Transverse colon (tissue), 4 donors: ENCODE results near the gene KCNIP3. TPM values are rescaled to one million over a fixed set of nuclear protein-coding genes. Genes with fewer than 3 reads are reported as not detected.
A peak's percentile ranks its signal among the peaks of the same experiment; 100 is the strongest.

Experiments used
- DNase-seq: peaks from one replicate; pipeline ENCODE4 v3.0.0-alpha.2; 2019
- H3K27ac ChIP-seq, 4 donors: fragments of 200-600 bp; sonication (generic); 2 replicates each; pipeline ENCODE4 v1.5.1; 2016 to 2018; ENCODE audit warnings: inconsistent platforms in 4 of 4
- H3K27me3 ChIP-seq: fragments of 200-600 bp; sonication (generic); 2 replicates; pipeline ENCODE4 v1.5.1; 2017; ENCODE audit warnings: inconsistent platforms
- H3K36me3 ChIP-seq, 4 donors: fragments of 200-600 bp; sonication (generic); 2 replicates each; pipeline ENCODE4 v1.5.1; 2017 to 2019; ENCODE audit warnings: inconsistent platforms in 4 of 4
- H3K4me1 ChIP-seq, 4 donors: fragments of 200-600 bp; sonication (generic); 2 replicates each; pipeline ENCODE4 v1.5.1; 2017 to 2020; ENCODE audit warnings: inconsistent platforms in 4 of 4
- H3K4me3 ChIP-seq, 4 donors: fragments of 200-600 bp; sonication (generic); 1 replicate in 1 of 4; 2 replicates in 3 of 4; pipeline versions ENCODE4 v1.5.1 to v1.6.1; 2017 to 2019; ENCODE audit warnings: inconsistent platforms in 4 of 4
- H3K9me3 ChIP-seq, 2 donors: fragments of 200-600 bp; sonication (generic); 2 replicates each; pipeline ENCODE4 v1.5.1; 2017 to 2019; ENCODE audit warnings: inconsistent platforms in 2 of 2
- CTCF ChIP-seq, 5 experiments: fragments of 200-600 bp in 3 of 5; fragments of 450-650 bp in 2 of 5; sonication (generic) in 3 of 5; IDR thresholded peaks; 1 replicate in 2 of 5; 2 replicates in 3 of 5; pipeline ENCODE4 v1.5.1; 2016 to 2017; ENCODE audit warnings: antibody characterized with exemption in 5 of 5, inconsistent platforms in 3 of 5, mild to moderate bottlenecking in 2 of 5, moderate library complexity in 1 of 5
- EP300 ChIP-seq: sonication (generic); formaldehyde crosslinking; IDR thresholded peaks from one replicate; pipeline ENCODE4 v1.6.1; 2017; ENCODE audit warnings: antibody characterized with exemption, low read depth
- POLR2A ChIP-seq: fragments of 450-650 bp; IDR thresholded peaks from one replicate; pipeline ENCODE4 v1.6.1; 2016; ENCODE audit warnings: antibody characterized with exemption, mild to moderate bottlenecking, moderate library complexity
- POLR2AphosphoS5 ChIP-seq, 3 donors: sonication (generic); formaldehyde crosslinking; IDR thresholded peaks; one replicate each; pipeline ENCODE4 v1.6.1; 2016; ENCODE audit warnings: antibody characterized with exemption in 3 of 3
- WGBS, 2 donors: methylation state at CpG; one replicate each; pipeline ENCODE4 v1.1.5; 2018; ENCODE audit warnings: low coverage in 1 of 2; 5-methylcytosine and 5-hydroxymethylcytosine counted together
- in situ Hi-C, 4 donors: fragments of 200-750 bp; cut with MboI; loops; one replicate each; pipeline versions ENCODE4 v1.15.0 to v1.15.1; 2017; ENCODE audit warnings: low sequenced_read_pairs in 3 of 4, low pct_ligation_motif_present in 1 of 4, low pct_unique_long_range_greater_than_20kb in 1 of 4
- intact Hi-C: fragments of 100-400 bp; cut with DNase I; formaldehyde crosslinking; loops from one replicate; pipeline ENCODE4 v1.15.1; 2023; ENCODE audit warnings: low total_unique reads
- total RNA-seq, 4 donors: library from RNA; depleted of rRNA; stranded (reverse); fragments of >200 nt; gene quantifications; one replicate each; pipeline ENCODE4 v1.1.0, GENCODE V29; 2016

Gene KCNIP3
- total RNA-seq, 4 donors from 2014 or later: 1.8 to 4.0 (median 2.2) TPM

- TF ChIP-seq EP300 (no peak), POLR2A (no peak), CTCF (IDR thresholded peaks at IDR 0.05) (no peak), POLR2AphosphoS5 (IDR thresholded peaks at IDR 0.05) (no peak)
- Histone ChIP-seq H3K27ac (no peak overlapping the region), H3K9me3 (no peaks in the 10 kb centered on the region), H3K27me3 (peaks cover 38% of the 10 kb centered on the region), H3K36me3 (no peaks in the 10 kb centered on the region), H3K4me3 (no peak overlapping the region), H3K4me1 (peaks cover 3 to 20% (median 13%) of the 10 kb centered on the region in 4 donors)
- no peak for DNase-seq
- 57% methylated on average over 12 of the region's 12 CpGs; no CpG with 5 or more reads in 1 of the 2 donors for WGBS, 2 donors
- intact Hi-C loops: no loop called here
- in situ Hi-C loops: no loop called here
Measured at GRCh38 chr2:95344215-95344583, 47.1 kb downstream of the KCNIP3 start.

- WGBS, 2 donors: 76% methylated on average over 3 of the region's 4 CpGs; no CpG with 5 or more reads in 1 of the 2 donors
- Histone ChIP-seq H3K27me3 (peaks cover 38% of the 10 kb centered on the region), H3K4me3 (no peak overlapping the region), H3K9me3 (no peaks in the 10 kb centered on the region), H3K4me1 (peaks cover 3 to 20% (median 13%) of the 10 kb centered on the region in 4 donors), H3K36me3 (no peaks in the 10 kb centered on the region), H3K27ac (no peak overlapping the region)
- TF ChIP-seq EP300 (no peak), CTCF (IDR thresholded peaks at IDR 0.05) (no peak), POLR2AphosphoS5 (IDR thresholded peaks at IDR 0.05) (no peak), POLR2A (no peak)
- intact Hi-C loops: no loop called here
- in situ Hi-C loops: no loop called here
- DNase-seq: no peak
Measured at GRCh38 chr2:95344656-95345055, 47.5 kb downstream of the KCNIP3 start.

GRCh38 chr2:95345081-95345562, 48.0 kb downstream of the KCNIP3 start:
- H3K27ac ChIP-seq: peak overlapping the region; percentile 71 to 85 (median 80)
- H3K36me3 ChIP-seq: no peaks in the 10 kb centered on the region
- peak overlapping the region in 2 of 4 donors; percentile 63 to 65 for H3K4me3 ChIP-seq
- no peaks in the 10 kb centered on the region for H3K9me3 ChIP-seq
- peaks cover 3 to 20% (median 13%) of the 10 kb centered on the region in 4 donors for H3K4me1 ChIP-seq
- DNase-seq: no peak
- no peak for TF ChIP-seq CTCF (IDR thresholded peaks at IDR 0.05)
- no peak for TF ChIP-seq EP300
- TF ChIP-seq POLR2AphosphoS5 (IDR thresholded peaks at IDR 0.05): no peak
- no peak for TF ChIP-seq POLR2A
- WGBS, 2 donors: 10% methylated on average over 24 of the region's 24 CpGs; no CpG with 5 or more reads in 1 of the 2 donors
- intact Hi-C loops: no loop called here
- in situ Hi-C loops: no loop called here
- H3K27me3 ChIP-seq: peaks cover 38% of the 10 kb centered on the region

- Histone ChIP-seq H3K9me3 (no peaks in the 10 kb centered on the region), H3K4me3 (peak overlapping the region; percentile 51 to 66 (median 64)), H3K27me3 (peaks cover 38% of the 10 kb centered on the region), H3K4me1 (peaks cover 3 to 20% (median 13%) of the 10 kb centered on the region in 4 donors), H3K27ac (peak overlapping the region; percentile 71 to 85 (median 80)), H3K36me3 (no peaks in the 10 kb centered on the region)
- in situ Hi-C loops: no loop called here
- intact Hi-C loops: no loop called here
- 1% methylated on average over 41 of the region's 65 CpGs; no CpG with 5 or more reads in 1 of the 2 donors for WGBS, 2 donors
- TF ChIP-seq POLR2A: no peak
- TF ChIP-seq EP300: no peak
- TF ChIP-seq POLR2AphosphoS5 (IDR thresholded peaks at IDR 0.05): peak in 1 of 3 donors; percentile 3
- peak; percentile 76 to 91 (median 88) for TF ChIP-seq CTCF (IDR thresholded peaks at IDR 0.05)
- DNase-seq: peak; percentile 88
Measured at GRCh38 chr2:95345563-95346230, 48.5 kb downstream of the KCNIP3 start.
